Activated CD4-positive, alpha-beta T cell treated with anti-CD3 and anti-CD28 coated beads for 1 hour (primary cell): Measurements from ENCODE around the gene TUSC2.

Experiments used
- DNase-seq: peaks from one replicate; pipeline ENCODE4 v3.0.0-alpha.2; 2020

Gene TUSC2

GRCh38 chr3:50327943-50328691 lies at the start of gene TUSC2:
TUSC2 (minus strand) TSS chr3:50328223; CDS start chr3:50328099, 124 bp downstream.
- DNase-seq: peak; percentile 90

- DNase-seq: no peak
These were observed 47.4 kb upstream of the TUSC2 start for GRCh38 chr3:50375258-50375931.

- DNase-seq: no peak
These were observed 46.6 kb upstream of the TUSC2 start for GRCh38 chr3:50374363-50375257.

- DNase-seq: no peak
These were observed 45.4 kb upstream of the TUSC2 start for GRCh38 chr3:50373146-50374051.

GRCh38 chr3:50372349-50372748 lies 44.3 kb upstream of the TUSC2 start:
- no peak for DNase-seq

- no peak for DNase-seq
These were observed 43.2 kb upstream of the TUSC2 start for GRCh38 chr3:50371133-50371685.

- no peak for DNase-seq
These were observed 42.6 kb upstream of the TUSC2 start for GRCh38 chr3:50370594-50370993.

- no peak for DNase-seq
These were observed 41.1 kb upstream of the TUSC2 start for GRCh38 chr3:50369012-50369670.

- no peak for DNase-seq
These were observed 37.8 kb upstream of the TUSC2 start for GRCh38 chr3:50365842-50366220.

GRCh38 chr3:50365080-50365841 lies 37.2 kb upstream of the TUSC2 start:
- DNase-seq: peak; percentile 90

GRCh38 chr3:50364573-50365079 lies 36.6 kb upstream of the TUSC2 start:
- no peak for DNase-seq

GRCh38 chr3:50359760-50360110 lies 31.7 kb upstream of the TUSC2 start:
- DNase-seq: no peak

- DNase-seq: peak; percentile 91
These were observed 31.1 kb upstream of the TUSC2 start, which contains the start of gene TMEM115 for GRCh38 chr3:50358911-50359759. TMEM115 (minus strand) TSS chr3:50359521; CDS start chr3:50359063, 458 bp downstream.

GRCh38 chr3:50358355-50358910 lies 30.4 kb upstream of the TUSC2 start:
- no peak for DNase-seq

- DNase-seq: no peak
These were observed 29.5 kb upstream of the TUSC2 start for GRCh38 chr3:50357481-50357880.

GRCh38 chr3:50356553-50356952 lies 28.5 kb upstream of the TUSC2 start:
- no peak for DNase-seq

- DNase-seq: no peak
These were observed 28.0 kb upstream of the TUSC2 start for GRCh38 chr3:50355829-50356552.

- no peak for DNase-seq
These were observed 26.8 kb upstream of the TUSC2 start for GRCh38 chr3:50354850-50355249.
